SK-N-DZ (cell line): Measurements from ENCODE around the gene EEF1A2.

ENCODE experiments used
- DNase-seq: peaks from one replicate; pipeline ENCODE4 v3.0.0-alpha.2; 2015; ENCODE audit warnings: low spot score

EEF1A2 gene

DNA sequence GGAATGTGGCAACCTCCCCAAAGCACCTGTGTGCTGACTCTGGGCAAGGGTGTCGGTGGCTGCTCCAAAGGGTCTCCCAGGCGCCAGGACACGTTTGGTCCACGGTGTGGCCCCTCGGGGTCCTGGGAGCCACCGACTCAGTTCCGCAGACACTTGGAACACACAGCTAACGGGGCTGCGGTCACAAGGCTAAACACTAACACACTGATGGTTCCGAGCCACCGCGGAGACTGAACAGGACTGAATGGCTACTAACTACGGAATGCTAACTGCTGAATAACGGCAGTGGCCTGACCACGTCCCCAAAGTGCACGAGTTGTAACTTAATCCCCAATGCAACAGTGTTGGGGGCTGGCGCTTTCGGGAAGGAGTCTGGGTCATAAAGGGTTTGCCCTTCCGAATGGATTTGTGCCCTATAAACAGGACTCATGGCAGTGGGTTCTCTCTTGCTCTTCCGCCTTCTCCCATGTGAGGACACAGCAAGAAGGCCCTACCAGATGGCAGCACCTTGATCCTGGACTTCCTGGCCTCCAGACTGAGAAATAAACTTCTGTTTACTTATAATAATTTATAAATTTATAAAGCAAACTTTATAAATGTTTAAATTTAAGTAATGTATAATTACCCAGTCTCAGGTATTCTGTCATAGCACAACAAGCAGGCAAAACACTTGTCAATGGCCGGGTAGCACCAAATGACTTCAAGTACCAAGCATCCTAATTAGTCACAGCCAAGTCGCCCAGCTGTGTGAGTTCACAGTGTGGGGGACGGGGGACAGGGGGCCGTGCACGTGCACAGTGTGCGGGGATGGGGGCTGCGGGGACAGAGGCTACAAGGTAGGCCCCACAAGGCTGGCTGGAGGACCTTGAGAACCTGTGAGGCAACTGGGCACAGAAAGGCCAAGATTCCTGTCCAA is 2.3 kb upstream of the EEF1A2 start:
- no peak for DNase-seq

DNA sequence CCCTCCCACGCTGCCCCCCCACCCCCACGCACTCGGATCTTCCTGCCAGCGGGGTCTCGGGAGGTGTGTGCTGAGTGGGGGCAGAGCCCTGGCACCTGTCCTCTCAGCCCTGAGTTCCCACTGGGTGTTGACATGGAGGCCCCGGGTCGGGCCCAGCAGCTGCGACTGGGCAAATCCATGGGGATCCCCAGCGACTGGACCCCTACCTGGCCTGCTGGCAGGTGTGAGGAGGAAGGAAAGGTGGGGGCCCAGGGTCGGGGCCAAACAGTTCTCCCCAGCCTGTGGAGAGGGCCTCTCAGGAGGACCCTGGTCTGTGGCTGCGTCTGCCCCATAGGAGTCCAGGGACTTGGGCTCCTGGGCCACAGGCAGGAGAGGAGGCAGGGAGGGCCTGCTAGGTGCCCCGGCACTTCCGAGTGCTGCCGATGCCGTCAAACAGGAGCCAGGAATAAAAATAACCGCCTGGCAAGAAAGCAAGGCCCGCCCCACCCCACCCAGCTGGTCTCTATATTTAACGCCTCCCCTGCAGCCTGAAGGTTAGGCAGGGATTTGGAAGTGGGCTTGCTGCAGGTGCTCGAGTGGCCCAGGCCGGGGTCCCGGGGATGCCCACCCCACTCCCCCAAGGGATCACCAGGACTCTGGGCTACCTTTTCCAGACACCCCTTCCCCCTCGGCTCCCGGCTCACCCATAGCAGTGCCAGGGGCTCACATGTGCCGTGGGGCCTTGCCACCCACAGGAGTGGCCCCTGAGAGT is 1.4 kb upstream of the EEF1A2 start:
- no peak for DNase-seq

DNA sequence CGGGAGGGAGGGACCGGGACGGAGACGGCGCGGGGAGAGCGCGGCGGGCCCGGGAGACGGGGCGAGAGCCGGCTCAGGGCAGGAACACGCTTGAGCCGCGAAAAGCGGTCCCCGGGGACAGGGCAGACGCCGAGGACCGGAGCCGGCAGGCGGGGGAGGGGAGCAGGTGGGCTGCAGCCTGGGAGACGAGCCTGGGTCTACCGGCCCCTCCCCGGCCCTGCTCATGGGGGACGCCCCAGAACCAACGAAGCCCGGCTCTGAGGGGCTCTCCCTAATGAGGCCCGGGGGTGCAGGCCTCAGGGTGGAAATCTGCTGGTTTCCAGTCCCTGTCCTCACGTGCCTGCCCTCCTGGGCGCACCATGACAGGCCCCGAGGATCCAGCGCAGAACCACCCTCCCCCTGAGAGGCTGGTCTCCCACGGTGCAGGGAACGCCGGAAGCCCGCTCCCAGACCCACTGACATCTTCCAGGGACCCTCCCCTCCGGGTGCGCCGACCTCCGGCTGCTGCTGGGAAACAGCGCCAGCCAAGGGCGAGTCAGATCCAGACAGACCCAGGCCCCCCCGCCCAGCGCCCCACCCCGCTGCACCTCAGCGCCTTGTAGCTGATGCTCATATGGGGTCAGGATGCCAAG is 571 bp upstream of the EEF1A2 start:
- DNase-seq: peak; percentile 90

DNA sequence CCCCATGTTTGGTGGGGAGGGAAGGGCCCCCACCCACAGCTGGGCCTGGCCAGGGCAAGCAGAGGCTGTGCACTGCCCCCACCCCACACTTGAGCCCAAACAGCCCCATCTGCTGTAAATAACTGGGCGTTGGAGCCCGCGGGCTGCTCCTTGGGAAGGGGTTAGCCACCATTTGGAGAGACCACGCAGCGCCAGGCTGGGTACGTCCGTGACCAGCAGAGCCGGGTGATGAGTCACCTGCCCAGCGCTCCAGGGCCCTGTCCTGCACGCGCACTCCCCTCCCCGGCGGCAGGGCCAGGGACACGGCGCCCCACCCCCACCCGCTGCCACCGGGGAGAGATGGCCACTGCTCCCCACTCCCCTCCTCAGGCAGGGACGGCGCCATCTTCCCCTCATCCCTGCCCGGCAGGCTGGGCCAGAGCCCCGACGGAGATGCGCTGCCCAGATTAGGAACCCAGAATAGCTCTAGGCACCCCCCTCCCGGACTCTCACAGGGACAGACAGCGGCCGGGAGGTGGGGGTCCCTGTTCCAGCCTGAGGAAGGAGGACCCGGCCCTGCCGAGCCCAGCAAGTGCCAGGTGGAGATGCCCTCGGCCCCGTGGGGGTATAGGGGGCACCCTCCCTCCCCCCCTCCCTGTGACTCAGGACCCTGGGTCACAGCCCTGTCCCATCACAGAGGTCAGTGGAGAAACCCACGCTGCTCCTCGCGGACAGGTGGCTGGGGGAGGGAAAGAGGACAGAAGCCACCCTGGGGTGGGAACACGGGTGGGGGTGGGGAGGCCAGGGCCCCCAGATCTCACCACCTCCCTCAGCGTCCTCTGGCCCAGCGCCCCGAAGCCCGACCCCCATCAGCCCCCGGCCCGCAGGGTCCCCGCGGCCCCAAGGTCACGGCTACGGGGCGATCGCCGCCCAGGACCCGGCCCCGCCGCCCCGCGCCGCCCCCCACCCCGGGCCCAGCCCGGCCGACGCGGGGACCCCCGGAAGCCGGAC is 642 bp downstream of the EEF1A2 start:
- DNase-seq: no peak

DNA sequence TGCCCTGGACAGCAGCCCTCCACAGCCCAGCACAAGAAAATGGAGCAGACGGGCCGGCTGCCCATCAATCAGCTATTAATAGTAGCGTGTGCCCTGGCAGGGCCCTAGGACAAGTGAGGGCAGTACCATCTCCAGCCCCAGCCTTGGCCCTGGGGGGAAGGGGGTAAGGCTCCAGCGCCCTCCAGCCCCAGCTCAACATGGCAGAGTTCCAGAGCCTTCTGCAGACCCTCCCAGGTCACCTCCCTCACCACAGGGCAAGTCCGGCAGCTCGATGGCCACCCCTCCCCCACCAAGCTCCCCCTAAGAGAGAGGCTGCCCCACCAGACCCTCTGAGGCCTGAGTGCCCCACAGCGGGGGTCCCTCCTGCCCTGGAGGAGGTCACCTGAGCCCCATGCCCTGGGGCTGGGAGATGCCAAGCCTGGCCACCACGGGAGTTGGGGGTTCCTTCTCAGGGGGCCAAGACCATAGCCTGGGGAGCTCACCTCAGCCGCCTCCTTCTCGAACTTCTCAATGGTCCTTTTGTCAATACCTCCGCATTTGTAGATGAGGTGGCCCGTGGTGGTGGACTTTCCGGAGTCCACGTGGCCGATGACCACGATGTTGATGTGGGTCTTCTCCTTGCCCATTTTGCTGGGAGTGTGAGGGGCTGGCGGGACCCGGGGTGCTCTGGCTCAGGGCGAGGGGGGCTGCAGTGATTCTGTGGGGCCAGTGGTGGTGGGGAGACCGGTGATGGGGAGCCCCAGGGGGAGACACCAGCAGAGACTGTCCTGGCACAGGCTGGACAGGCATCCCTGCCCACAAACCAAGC is 1.5 kb downstream of the EEF1A2 start:
- no peak for DNase-seq

- no peak for DNase-seq
These were observed 2.2 kb downstream of the EEF1A2 start for GRCh38 chr20:63496596-63497120.

DNA sequence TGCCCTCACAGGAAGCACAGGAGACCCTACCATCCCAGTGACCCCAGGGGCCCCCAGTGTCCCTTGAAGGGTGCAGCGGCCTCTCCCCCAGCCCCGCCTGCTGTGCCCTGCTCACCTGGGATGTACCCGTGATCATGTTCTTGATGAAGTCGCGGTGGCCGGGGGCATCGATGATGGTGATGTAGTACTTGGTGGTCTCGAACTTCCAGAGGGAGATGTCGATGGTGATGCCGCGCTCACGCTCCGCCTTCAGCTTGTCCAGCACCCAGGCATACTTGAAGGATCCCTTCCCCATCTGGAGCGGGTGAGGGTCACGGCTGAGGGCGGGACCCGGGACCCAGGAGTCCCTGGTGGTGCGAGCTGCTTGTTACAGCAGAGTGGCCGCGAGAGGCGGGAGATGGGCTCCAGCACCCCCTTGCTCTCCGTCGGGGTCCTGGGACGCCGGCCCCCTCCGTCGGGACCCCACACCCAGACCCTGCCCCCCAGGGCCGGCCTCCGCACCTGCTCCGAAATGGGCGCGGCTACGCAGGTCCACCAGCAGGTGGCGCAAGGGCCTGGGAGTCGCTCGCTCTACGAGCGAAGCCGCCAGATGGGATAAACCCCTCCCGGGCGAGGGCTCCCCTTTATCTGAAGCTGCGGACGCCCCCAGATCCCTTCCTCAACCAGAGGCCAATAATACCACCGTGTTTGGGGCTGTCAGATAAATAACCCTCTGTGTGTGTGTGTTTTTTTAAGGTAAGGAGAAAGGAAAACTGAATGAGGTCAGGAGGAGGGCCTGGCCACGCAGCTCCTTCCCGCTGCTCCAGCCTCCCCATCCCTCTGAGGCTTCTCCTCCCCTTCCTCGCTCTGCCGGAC is 2.9 kb downstream of the EEF1A2 start:
- peak; percentile 71 for DNase-seq

- DNase-seq: no peak
These were observed 3.6 kb downstream of the EEF1A2 start for GRCh38 chr20:63495167-63495720.

DNA sequence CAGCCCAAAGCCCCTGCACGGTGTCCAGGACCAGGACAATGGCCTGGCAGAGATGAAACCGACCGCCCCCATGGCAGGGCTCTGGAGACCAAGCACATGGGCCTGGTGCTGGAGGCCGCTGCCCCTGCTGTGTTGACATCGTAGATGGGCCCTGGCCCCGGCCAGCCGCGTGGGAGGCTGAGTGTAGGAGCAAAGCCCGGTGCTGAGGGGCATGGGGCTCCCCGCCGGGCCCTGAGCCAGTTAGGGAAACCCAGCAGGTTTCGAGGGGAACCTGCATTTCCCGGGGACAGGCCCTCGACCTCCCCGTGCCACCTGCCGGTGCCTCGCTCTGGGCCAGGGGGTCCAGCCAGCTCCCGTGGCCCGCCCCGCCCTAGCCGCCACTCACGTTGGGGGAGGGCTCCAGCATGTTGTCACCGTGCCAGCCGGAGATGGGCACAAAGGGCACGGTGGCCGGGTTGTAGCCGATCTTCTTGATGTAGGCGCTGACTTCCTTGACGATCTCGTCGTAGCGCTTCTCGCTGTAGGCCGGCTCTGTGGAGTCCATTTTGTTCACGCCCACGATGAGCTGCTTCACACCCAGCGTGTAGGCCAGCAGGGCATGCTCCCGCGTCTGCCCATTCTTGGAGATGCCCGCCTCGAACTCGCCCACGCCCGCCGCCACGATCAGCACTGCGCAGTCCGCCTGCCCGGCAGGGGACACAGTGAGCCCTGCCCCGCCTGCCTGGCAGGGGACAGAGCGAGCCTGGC is 4.3 kb downstream of the EEF1A2 start:
- no peak for DNase-seq

GRCh38 chr20:63494084-63494419 is 4.8 kb downstream of the EEF1A2 start:
- no peak for DNase-seq

- no peak for DNase-seq
These were observed 5.3 kb downstream of the EEF1A2 start for GRCh38 chr20:63493563-63494020.

- no peak for DNase-seq
These were observed 5.9 kb downstream of the EEF1A2 start for GRCh38 chr20:63492982-63493381.

GRCh38 chr20:63492518-63492917 is 6.4 kb downstream of the EEF1A2 start:
- DNase-seq: no peak

DNA sequence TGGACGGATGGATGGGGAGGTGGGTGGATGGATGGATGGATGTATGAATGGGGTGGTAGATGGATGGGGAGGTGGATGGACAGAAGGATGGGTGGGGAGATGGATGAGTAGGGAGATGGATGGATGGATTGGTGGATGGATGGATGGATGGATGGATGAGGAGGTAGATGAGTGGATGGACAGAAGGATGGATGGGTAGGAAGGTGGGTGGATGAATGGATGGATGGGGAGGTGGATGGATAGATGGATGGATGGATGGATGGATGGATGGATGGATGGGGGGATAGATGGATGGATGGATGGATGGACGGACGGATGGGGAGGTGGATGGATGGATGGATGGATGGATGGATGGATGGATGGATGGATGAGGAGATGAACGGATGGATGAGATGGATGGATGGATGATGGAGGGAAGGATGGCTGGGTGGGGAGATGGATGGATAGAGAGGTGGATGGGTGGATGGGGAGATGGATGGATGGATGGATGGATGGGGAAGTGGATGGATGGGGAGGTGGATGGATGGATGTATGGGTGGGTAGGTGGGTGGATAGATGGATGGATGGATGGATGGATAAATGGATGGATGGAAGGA is 7.2 kb downstream of the EEF1A2 start:
- no peak for DNase-seq

GRCh38 chr20:63491078-63491477 is 7.8 kb downstream of the EEF1A2 start:
- DNase-seq: no peak

DNA sequence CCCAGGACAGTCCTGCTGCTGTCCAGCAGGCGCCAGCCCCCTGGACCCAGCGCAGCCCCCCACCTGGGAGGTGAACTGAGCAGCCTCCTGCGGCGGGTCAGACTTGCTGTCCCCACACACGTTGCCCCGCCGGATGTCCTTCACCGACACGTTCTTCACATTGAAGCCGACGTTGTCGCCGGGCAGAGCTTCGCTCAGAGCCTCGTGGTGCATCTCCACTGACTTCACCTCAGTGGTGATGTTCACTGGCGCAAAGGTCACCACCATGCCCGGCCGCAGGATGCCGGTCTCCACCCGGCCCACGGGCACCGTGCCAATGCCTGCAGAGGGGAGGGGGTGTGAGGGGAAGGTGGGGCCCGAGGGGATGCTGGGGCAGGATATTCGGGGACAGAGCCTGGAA is 8.5 kb downstream of the EEF1A2 start:
- no peak for DNase-seq
